Measurements from ENCODE around the gene CADM2. TPM values are rescaled to one million over a fixed set of nuclear protein-coding genes. Genes with fewer than 3 reads are reported as not detected.

CADM2 gene
- total RNA-seq, 1 experiment from 2014 or later: not detected

- no peaks in the 10 kb centered on the region for H3K36me3 Mint-ChIP-seq (ENCODE audit: insufficient read depth, unreplicated experiment)
- BruUV-seq (replicated peaks): no TSS peak
Measured at GRCh38 chr3:85313380-85313779, 354.6 kb downstream of the CADM2 start.

GRCh38 chr3:85316252-85316651 lies 357.5 kb downstream of the CADM2 start:
- no TSS peak for BruUV-seq (replicated peaks)
- no peaks in the 10 kb centered on the region for H3K27me3 Mint-ChIP-seq (ENCODE audit: insufficient read depth, unreplicated experiment)

More at GRCh38 chr3:85313380-85313779, 354.6 kb downstream of the CADM2 start:
- Mint-ChIP-seq H3K4me3 (ENCODE audit: unreplicated experiment) (no peak overlapping the region), H3K4me1 (ENCODE audit: low read depth, unreplicated experiment) (no peaks in the 10 kb centered on the region), H3K9me3 (ENCODE audit: unreplicated experiment) (no peaks in the 10 kb centered on the region), H3K27ac (ENCODE audit: unreplicated experiment) (no peak overlapping the region), H3K27me3 (ENCODE audit: insufficient read depth, unreplicated experiment) (no peaks in the 10 kb centered on the region)
- DNase-seq: no peak
- Histone ChIP-seq H3K36me3 (ENCODE audit: control insufficient read depth, insufficient read depth, low read length) (no peaks in the 10 kb centered on the region), H3K9me3 (no peaks in the 10 kb centered on the region), H3K4me3 (ENCODE audit: low read depth, low read length) (no peak overlapping the region), H3K4me1 (no peaks in the 10 kb centered on the region), H3K27me3 (replicated peaks; ENCODE audit: control insufficient read depth, insufficient read depth, low read length) (no peaks in the 10 kb centered on the region)
- ChIA-PET CTCF (no interaction called here), POLR2A (no interaction called here)
- no peak for TF ChIP-seq CTCF (IDR thresholded peaks at IDR 0.05; ENCODE audit: insufficient read depth in 1 of 2, low read depth in 1 of 2, low read length in 1 of 2, severe bottlenecking in 1 of 2, unreplicated experiment in 1 of 2)
- intact Hi-C loops (cut with micrococcal nuclease; ENCODE audit: unreplicated experiment): no loop called here

GRCh38 chr3:85321892-85322291 lies 363.1 kb downstream of the CADM2 start:
- ChIA-PET CTCF (no interaction called here), POLR2A (no interaction called here)
- H3K27me3 ChIP-seq (replicated peaks; ENCODE audit: control insufficient read depth, insufficient read depth, low read length): no peaks in the 10 kb centered on the region
- Mint-ChIP-seq H3K36me3 (ENCODE audit: insufficient read depth, unreplicated experiment) (no peaks in the 10 kb centered on the region), H3K27me3 (ENCODE audit: insufficient read depth, unreplicated experiment) (no peaks in the 10 kb centered on the region), H3K4me1 (ENCODE audit: low read depth, unreplicated experiment) (no peaks in the 10 kb centered on the region), H3K9me3 (ENCODE audit: unreplicated experiment) (no peaks in the 10 kb centered on the region), H3K4me3 (ENCODE audit: unreplicated experiment) (no peak overlapping the region), H3K27ac (ENCODE audit: unreplicated experiment) (no peak overlapping the region)
- H3K36me3 ChIP-seq (ENCODE audit: control insufficient read depth, insufficient read depth, low read length): no peaks in the 10 kb centered on the region
- BruUV-seq (replicated peaks): no TSS peak
- intact Hi-C loops (cut with micrococcal nuclease; ENCODE audit: unreplicated experiment): no loop called here
- H3K4me3 ChIP-seq (ENCODE audit: low read depth, low read length): no peak overlapping the region
- H3K9me3 ChIP-seq: no peaks in the 10 kb centered on the region
- TF ChIP-seq CTCF (IDR thresholded peaks at IDR 0.05; ENCODE audit: insufficient read depth in 1 of 2, low read depth in 1 of 2, low read length in 1 of 2, severe bottlenecking in 1 of 2, unreplicated experiment in 1 of 2): no peak
- no peak for DNase-seq
- no peaks in the 10 kb centered on the region for H3K4me1 ChIP-seq

More at GRCh38 chr3:85316252-85316651, 357.5 kb downstream of the CADM2 start:
- no peak for DNase-seq
- Histone ChIP-seq H3K4me1 (no peaks in the 10 kb centered on the region), H3K4me3 (ENCODE audit: low read depth, low read length) (no peak overlapping the region), H3K27me3 (replicated peaks; ENCODE audit: control insufficient read depth, insufficient read depth, low read length) (no peaks in the 10 kb centered on the region), H3K36me3 (ENCODE audit: control insufficient read depth, insufficient read depth, low read length) (no peaks in the 10 kb centered on the region), H3K9me3 (no peaks in the 10 kb centered on the region)
- H3K4me1 Mint-ChIP-seq (ENCODE audit: low read depth, unreplicated experiment): no peaks in the 10 kb centered on the region
- ChIA-PET CTCF (no interaction called here), POLR2A (no interaction called here)
- no peaks in the 10 kb centered on the region for H3K9me3 Mint-ChIP-seq (ENCODE audit: unreplicated experiment)
- no peak overlapping the region for H3K27ac Mint-ChIP-seq (ENCODE audit: unreplicated experiment)
- no peaks in the 10 kb centered on the region for H3K36me3 Mint-ChIP-seq (ENCODE audit: insufficient read depth, unreplicated experiment)
- intact Hi-C loops (cut with micrococcal nuclease; ENCODE audit: unreplicated experiment): no loop called here
- no peak overlapping the region for H3K4me3 Mint-ChIP-seq (ENCODE audit: unreplicated experiment)
- TF ChIP-seq CTCF (IDR thresholded peaks at IDR 0.05; ENCODE audit: insufficient read depth in 1 of 2, low read depth in 1 of 2, low read length in 1 of 2, severe bottlenecking in 1 of 2, unreplicated experiment in 1 of 2): no peak

All from Caco-2 (cell line).